ENCODE measurements around the gene CPSF6. TPM values are rescaled to one million over a fixed set of nuclear protein-coding genes. Genes with fewer than 3 reads are reported as not detected.

The CPSF6 gene
- total RNA-seq, 1 donor from 2014 or later: 29.2 TPM

- Histone ChIP-seq H3K27me3 (no peaks in the 10 kb centered on the region), H3K27ac (no peak overlapping the region), H3K4me1 (no peaks in the 10 kb centered on the region), H3K9me3 (no peaks in the 10 kb centered on the region), H3K4me3 (no peak overlapping the region), H3K36me3 (peaks cover 15 to 18% of the 10 kb centered on the region in 2 donors)
- no peak for DNase-seq (ENCODE audit: low spot score in 2 of 2)
- no peak for TF ChIP-seq CTCF (IDR thresholded peaks at IDR 0.05)
- intact Hi-C loops (cut with DNase I): no loop called here
Measured at GRCh38 chr12:69266036-69266635, 26.8 kb downstream of the CPSF6 start.

- no peak overlapping the region for H3K4me3 ChIP-seq
- no peak overlapping the region for H3K27ac ChIP-seq
- no peaks in the 10 kb centered on the region for H3K4me1 ChIP-seq
- no peaks in the 10 kb centered on the region for H3K9me3 ChIP-seq
- no peak for DNase-seq (ENCODE audit: low spot score in 2 of 2)
- TF ChIP-seq CTCF (IDR thresholded peaks at IDR 0.05): no peak
- no peaks in the 10 kb centered on the region for H3K27me3 ChIP-seq
- intact Hi-C loops (cut with DNase I): loop anchor here (10.0 kb wide), 1 partner anchor 435 kb away; no protein-coding TSS in a partner anchor
- peaks cover 4 to 5% of the 10 kb centered on the region in 2 donors for H3K36me3 ChIP-seq
Measured at GRCh38 chr12:69269736-69270135, 30.4 kb downstream of the CPSF6 start.

- no peak for TF ChIP-seq CTCF (IDR thresholded peaks at IDR 0.05)
- Histone ChIP-seq H3K9me3 (no peaks in the 10 kb centered on the region), H3K36me3 (peaks cover 4 to 5% of the 10 kb centered on the region in 2 donors)
Measured at GRCh38 chr12:69272511-69272910, 33.1 kb downstream of the CPSF6 start.

GRCh38 chr12:69274861-69275260 lies 35.5 kb downstream of the CPSF6 start:
- no peak overlapping the region for H3K27ac ChIP-seq
- intact Hi-C loops (cut with DNase I): loop anchor here (10.0 kb wide), 1 partner anchor 440 kb away; no protein-coding TSS in a partner anchor
- TF ChIP-seq CTCF (IDR thresholded peaks at IDR 0.05): no peak
- no peaks in the 10 kb centered on the region for H3K27me3 ChIP-seq
- H3K9me3 ChIP-seq: no peaks in the 10 kb centered on the region
- no peaks in the 10 kb centered on the region for H3K36me3 ChIP-seq
- no peak overlapping the region for H3K4me3 ChIP-seq
- DNase-seq (ENCODE audit: low spot score in 2 of 2): no peak
- no peaks in the 10 kb centered on the region for H3K4me1 ChIP-seq

More at GRCh38 chr12:69272511-69272910, 33.1 kb downstream of the CPSF6 start:
- no peak overlapping the region for H3K4me3 ChIP-seq
- DNase-seq (ENCODE audit: low spot score in 2 of 2): no peak
- H3K27me3 ChIP-seq: no peaks in the 10 kb centered on the region
- intact Hi-C loops (cut with DNase I): loop anchor here (10.0 kb wide), 1 partner anchor 438 kb away; no protein-coding TSS in a partner anchor
- no peaks in the 10 kb centered on the region for H3K4me1 ChIP-seq
- H3K27ac ChIP-seq: no peak overlapping the region

- DNase-seq (ENCODE audit: low spot score in 2 of 2): no peak
- Histone ChIP-seq H3K27ac (no peak overlapping the region), H3K4me3 (no peak overlapping the region), H3K27me3 (no peaks in the 10 kb centered on the region), H3K4me1 (no peaks in the 10 kb centered on the region), H3K9me3 (no peaks in the 10 kb centered on the region), H3K36me3 (no peaks in the 10 kb centered on the region)
- intact Hi-C loops (cut with DNase I): loop anchor here (10.0 kb wide), 1 partner anchor 441 kb away; no protein-coding TSS in a partner anchor
- TF ChIP-seq CTCF (IDR thresholded peaks at IDR 0.05): no peak
Measured at GRCh38 chr12:69275471-69275891, 36.1 kb downstream of the CPSF6 start.
